HG03103 (cell line): ENCODE results near the gene LTN1.
A peak's percentile ranks its signal among the peaks of the same experiment; 100 is the strongest.
"Not testable (repeated sequence)": the region's sequence is repeated elsewhere in the genome, so short reads cannot be mapped to it uniquely, and the experiment has no call there.

ENCODE experiments used
- ATAC-seq: cut with Tn5 transposase; IDR thresholded peaks from one replicate; pipeline ENCODE4 v1.9.1; 2021; ENCODE audit warnings: low read depth; ENCODE audit not compliant: unreplicated experiment

LTN1 gene

GRCh38 chr21:28991861-28992525 is 684 bp downstream of the LTN1 start:
- no peak for ATAC-seq

- ATAC-seq = not testable (repeated sequence)
Measured at GRCh38 chr21:28988146-28988545, 4.5 kb downstream of the LTN1 start.

GRCh38 chr21:28986677-28987076 is 6.0 kb downstream of the LTN1 start:
- no peak for ATAC-seq

- ATAC-seq = no peak
Measured at GRCh38 chr21:28982637-28983036, 10.0 kb downstream of the LTN1 start.

- no peak for ATAC-seq
Measured at GRCh38 chr21:28979092-28979491, 13.6 kb downstream of the LTN1 start.

GRCh38 chr21:28975397-28975796 is 17.3 kb downstream of the LTN1 start:
- ATAC-seq = no peak

- ATAC-seq = no peak
Measured at GRCh38 chr21:28974531-28975227, 18.0 kb downstream of the LTN1 start.

GRCh38 chr21:28972398-28972797 is 20.3 kb downstream of the LTN1 start:
- ATAC-seq = no peak

- ATAC-seq = no peak
Measured at GRCh38 chr21:28971171-28971570, 21.5 kb downstream of the LTN1 start.

- ATAC-seq = no peak
Measured at GRCh38 chr21:28963831-28964230, 28.8 kb downstream of the LTN1 start.

- no peak for ATAC-seq
Measured at GRCh38 chr21:28962465-28962864, 30.2 kb downstream of the LTN1 start.

- ATAC-seq = no peak
Measured at GRCh38 chr21:28961927-28962326, 30.8 kb downstream of the LTN1 start.

GRCh38 chr21:28960245-28960644 is 32.4 kb downstream of the LTN1 start:
- no peak for ATAC-seq

GRCh38 chr21:28959367-28960099 is 33.1 kb downstream of the LTN1 start:
- ATAC-seq = no peak

- ATAC-seq = peak; percentile 79
Measured at GRCh38 chr21:28953247-28953646, 39.4 kb downstream of the LTN1 start.

GRCh38 chr21:28952686-28953085 is 40.0 kb downstream of the LTN1 start:
- no peak for ATAC-seq

GRCh38 chr21:28949318-28949717 is 43.4 kb downstream of the LTN1 start:
- ATAC-seq = no peak

- ATAC-seq = no peak
Measured at GRCh38 chr21:28944296-28944695, 48.4 kb downstream of the LTN1 start.

- ATAC-seq = no peak
Measured at GRCh38 chr21:28943631-28944030, 49.0 kb downstream of the LTN1 start.

GRCh38 chr21:28938726-28939125 is 54.0 kb downstream of the LTN1 start:
- no peak for ATAC-seq

- no peak for ATAC-seq
Measured at GRCh38 chr21:28937737-28938136, 54.9 kb downstream of the LTN1 start.

GRCh38 chr21:28936721-28937120 is 56.0 kb downstream of the LTN1 start:
- no peak for ATAC-seq
